MM.1S (cell line): ENCODE measurements around the gene SLC31A1.

Source experiments
- CTCF ChIP-seq: fragments of 300-600 bp; sonication (generic); IDR thresholded peaks from 2 replicates; pipeline ENCODE4 v1.5.1; 2016; ENCODE audit warnings: antibody characterized with exemption, low read length, mixed read lengths
- EZH2 ChIP-seq: fragments of 300-600 bp; sonication (generic); optimal IDR thresholded peaks from 2 replicates; pipeline ENCODE3; 2017; ENCODE audit warnings: low read depth, mild to moderate bottlenecking, antibody characterized with exemption, low read length, mixed read lengths
- EZH2phosphoT487 ChIP-seq: fragments of 300-600 bp; sonication (generic); IDR thresholded peaks from 2 replicates; pipeline ENCODE4 v1.6.1; 2018; ENCODE audit warnings: antibody characterized with exemption, low read length

- TF ChIP-seq CTCF (no peak), EZH2phosphoT487 (no peak), EZH2 (no peak)
Measured at GRCh38 chr9:113205861-113206260, 15.5 kb upstream of the SLC31A1 start.
